ELF-1 (cell line): ENCODE measurements around the gene SIX1.

Experiments
- DNase-seq: peaks from one replicate; pipeline ENCODE4 v3.0.0-alpha.2; 2016; ENCODE audit warnings: low read depth, low spot score

SIX1 gene

GRCh38 chr14:60594062-60594461 is 55.2 kb downstream of the SIX1 start:
- DNase-seq, result no peak
